NT2/D1 (cell line): ENCODE results near the gene KCNRG.

ENCODE experiments used
- DNase-seq: peaks from one replicate; pipeline ENCODE4 v3.0.0-alpha.2; 2011; ENCODE audit warnings: low read depth, low spot score
- H3K27me3 ChIP-seq: 2 replicates; pipeline ENCODE4 v1.6.0; 2011; ENCODE audit warnings: mild to moderate bottlenecking; ENCODE audit not compliant: insufficient read length, insufficient read depth
- H3K36me3 ChIP-seq: 2 replicates; pipeline ENCODE4 v1.6.1; 2011; ENCODE audit warnings: mild to moderate bottlenecking, low read length, mixed read lengths; ENCODE audit not compliant: insufficient read depth, insufficient read length
- H3K4me1 ChIP-seq: 2 replicates; pipeline ENCODE4 v1.5.1; 2011; ENCODE audit not compliant: insufficient read depth, insufficient read length
- H3K4me3 ChIP-seq: 2 replicates; pipeline ENCODE4 v1.5.1; 2011; ENCODE audit warnings: low read depth; ENCODE audit not compliant: insufficient read length
- H3K9ac ChIP-seq: 2 replicates; pipeline ENCODE4 v1.6.0; 2011; ENCODE audit warnings: low read depth; ENCODE audit not compliant: insufficient read length
- H3K9me3 ChIP-seq: 2 replicates; pipeline ENCODE4 v1.5.1; 2011; ENCODE audit warnings: mild to moderate bottlenecking, low read length; ENCODE audit not compliant: insufficient read depth
- SUZ12 ChIP-seq: IDR thresholded peaks from 2 replicates; pipeline ENCODE4 v1.6.1; 2011; ENCODE audit not compliant: insufficient read length, insufficient read depth; ENCODE audit errors: extremely low read depth
- YY1 ChIP-seq: IDR thresholded peaks from 2 replicates; pipeline ENCODE4 v1.6.1; 2011; ENCODE audit not compliant: insufficient read length, insufficient read depth
- ZNF274 ChIP-seq: IDR thresholded peaks from 2 replicates; pipeline ENCODE4 v1.6.1; 2011; ENCODE audit warnings: mild to moderate bottlenecking, low read depth, low read length

KCNRG gene

GRCh38 chr13:49996951-49997895 lies 18.0 kb upstream of the KCNRG start, which contains the start of gene TRIM13:
Gene TRIM13, plus strand, starts transcription at chr13:49997042. Its CDS starts 14,899 bp downstream, at chr13:50011941.
- Histone ChIP-seq H3K4me3 (peak within 1 kb of the TSS; percentile 50), H3K36me3 (peaks cover 11% of the 10 kb centered on the region), H3K9ac (peak within 1 kb of the TSS; percentile 81), H3K9me3 (peaks cover 3% of the 10 kb centered on the region; the same call in 1 of the 2 replicates), H3K4me1 (no peaks in the 10 kb centered on the region), H3K27me3 (no peaks in the 10 kb centered on the region)
- DNase-seq: peak; percentile 69
- TF ChIP-seq SUZ12 (no peak), ZNF274 (no peak), YY1 (no peak)

- Histone ChIP-seq H3K4me1 (no peaks in the 10 kb centered on the region), H3K4me3 (peak overlapping the region; percentile 34), H3K27me3 (no peaks in the 10 kb centered on the region), H3K9ac (no peak overlapping the region), H3K9me3 (peaks cover 3% of the 10 kb centered on the region; the same call in 1 of the 2 replicates), H3K36me3 (peaks cover 11% of the 10 kb centered on the region)
- DNase-seq: no peak
- TF ChIP-seq YY1: no peak
- no peak for TF ChIP-seq SUZ12
- TF ChIP-seq ZNF274: no peak
Observed at GRCh38 chr13:49997955-49998354, 17.3 kb upstream of the KCNRG start.

DNA sequence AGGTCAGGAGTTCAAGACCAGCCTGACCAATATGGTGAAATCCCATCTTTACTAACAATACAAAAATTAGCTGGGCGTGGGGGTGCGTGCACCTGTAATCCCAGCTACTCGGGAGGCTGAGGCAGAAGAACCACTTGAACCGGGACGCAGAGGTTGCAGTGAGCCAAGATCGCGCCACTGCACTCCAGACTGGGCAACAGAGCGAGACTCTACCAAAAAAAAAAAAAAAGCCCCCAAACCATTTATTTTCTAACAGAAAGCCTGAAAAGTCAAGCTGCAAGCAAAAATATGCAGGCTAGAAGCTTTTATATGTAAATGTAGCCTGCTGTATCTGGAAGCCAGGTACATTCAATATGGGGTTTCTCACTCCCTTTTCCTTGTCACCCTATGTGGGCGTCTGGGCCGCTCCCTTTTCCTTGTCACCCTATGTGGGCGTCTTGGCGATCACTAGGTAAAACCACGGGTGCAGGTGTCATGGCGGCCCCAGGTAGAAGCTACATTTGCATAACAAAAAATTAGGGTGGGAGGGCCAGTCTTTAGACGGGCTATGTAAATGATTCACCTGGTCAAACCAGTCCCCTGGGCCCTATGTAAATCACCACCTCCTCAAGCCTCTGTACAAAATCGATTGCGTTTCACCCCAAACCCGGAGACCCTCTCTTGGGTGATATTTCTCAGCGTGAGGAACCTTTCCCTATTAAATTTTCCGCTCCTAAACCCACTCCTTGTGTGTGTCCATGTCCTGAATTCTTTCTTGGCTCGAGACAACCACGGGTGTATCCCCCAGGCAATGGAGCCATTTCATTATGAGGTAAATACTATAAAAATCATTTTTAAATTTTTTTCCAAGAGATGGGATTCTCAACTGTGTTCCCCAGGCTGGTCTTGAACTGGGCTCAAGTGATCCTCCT lies 16.3 kb upstream of the KCNRG start:
- no peak for DNase-seq
- no peak for TF ChIP-seq YY1
- no peak for TF ChIP-seq SUZ12
- no peak for TF ChIP-seq ZNF274
- H3K4me3 ChIP-seq: no peak overlapping the region
- no peaks in the 10 kb centered on the region for H3K4me1 ChIP-seq
- H3K36me3 ChIP-seq: peaks cover 11% of the 10 kb centered on the region
- H3K27me3 ChIP-seq: no peaks in the 10 kb centered on the region
- no peak overlapping the region for H3K9ac ChIP-seq
- peaks cover 3% of the 10 kb centered on the region; the same call in 1 of the 2 replicates for H3K9me3 ChIP-seq

GRCh38 chr13:50001287-50001686 lies 14.0 kb upstream of the KCNRG start:
- Histone ChIP-seq H3K4me3 (no peak overlapping the region), H3K36me3 (peaks cover 11% of the 10 kb centered on the region), H3K27me3 (no peaks in the 10 kb centered on the region), H3K9me3 (peaks cover 3% of the 10 kb centered on the region; the same call in 1 of the 2 replicates), H3K9ac (no peak overlapping the region), H3K4me1 (no peaks in the 10 kb centered on the region)
- no peak for DNase-seq
- TF ChIP-seq SUZ12 (no peak), YY1 (no peak), ZNF274 (no peak)

- DNase-seq: no peak
- no peaks in the 10 kb centered on the region for H3K9me3 ChIP-seq
- H3K27me3 ChIP-seq: no peaks in the 10 kb centered on the region
- H3K36me3 ChIP-seq: peaks cover 6% of the 10 kb centered on the region
- no peak for TF ChIP-seq YY1
- no peak for TF ChIP-seq ZNF274
- no peak for TF ChIP-seq SUZ12
- no peaks in the 10 kb centered on the region for H3K4me1 ChIP-seq
- H3K4me3 ChIP-seq: no peak overlapping the region
- H3K9ac ChIP-seq: no peak overlapping the region
Observed at GRCh38 chr13:50006426-50007135, 8.7 kb upstream of the KCNRG start.

DNA sequence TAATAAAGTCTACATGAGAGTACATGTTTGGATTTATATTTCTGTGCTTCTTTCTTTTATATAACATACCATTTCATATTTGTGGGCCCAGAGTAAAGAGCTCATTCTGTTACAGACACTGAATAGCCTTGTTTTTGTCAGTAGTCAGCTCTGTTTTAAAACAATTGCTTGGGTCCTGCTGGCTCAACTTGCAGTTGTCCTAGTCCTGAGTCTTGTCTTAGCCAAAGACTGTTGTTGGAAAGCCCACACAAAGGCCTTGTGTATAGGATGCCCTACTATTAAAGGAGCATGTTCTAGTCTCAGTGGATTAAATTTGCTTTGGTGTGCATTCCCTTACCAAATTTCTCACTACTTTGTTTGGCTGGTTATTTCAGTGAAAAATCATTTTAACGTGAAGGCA lies 3.8 kb upstream of the KCNRG start:
- Histone ChIP-seq H3K4me3 (no peak overlapping the region), H3K4me1 (no peaks in the 10 kb centered on the region), H3K9me3 (no peaks in the 10 kb centered on the region), H3K9ac (no peak overlapping the region), H3K36me3 (peaks cover 12% of the 10 kb centered on the region), H3K27me3 (no peaks in the 10 kb centered on the region)
- TF ChIP-seq SUZ12: no peak
- TF ChIP-seq ZNF274: no peak
- no peak for TF ChIP-seq YY1
- no peak for DNase-seq
